Measurements from ENCODE around the gene HHAT.

DNA sequence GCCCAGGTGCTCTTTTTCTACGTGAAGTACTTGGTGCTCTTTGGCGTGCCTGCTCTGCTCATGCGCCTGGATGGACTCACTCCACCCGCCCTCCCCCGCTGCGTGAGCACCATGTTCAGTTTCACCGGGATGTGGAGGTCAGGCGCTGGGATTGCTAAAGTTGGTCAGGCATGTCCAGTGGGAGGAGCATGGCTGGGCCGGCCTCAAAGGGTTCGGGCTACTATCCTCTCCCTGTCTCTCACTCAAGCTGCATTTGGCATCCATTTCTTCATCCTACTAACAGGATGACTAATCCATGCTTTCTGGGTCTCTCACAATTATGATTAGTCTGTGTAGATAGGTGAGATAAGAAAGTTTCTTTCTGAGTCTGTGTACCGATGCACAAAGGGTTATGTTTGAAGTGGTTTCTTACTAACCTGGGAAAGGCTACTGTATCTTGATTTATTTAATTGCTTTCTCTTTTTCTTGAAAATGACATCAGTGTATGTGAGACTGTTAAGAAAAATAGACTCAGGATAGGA lies 135.9 kb downstream of the HHAT start:
- no peak for TF ChIP-seq POLR2A (IDR thresholded peaks at IDR 0.05)
- TF ChIP-seq, protein P1, sequence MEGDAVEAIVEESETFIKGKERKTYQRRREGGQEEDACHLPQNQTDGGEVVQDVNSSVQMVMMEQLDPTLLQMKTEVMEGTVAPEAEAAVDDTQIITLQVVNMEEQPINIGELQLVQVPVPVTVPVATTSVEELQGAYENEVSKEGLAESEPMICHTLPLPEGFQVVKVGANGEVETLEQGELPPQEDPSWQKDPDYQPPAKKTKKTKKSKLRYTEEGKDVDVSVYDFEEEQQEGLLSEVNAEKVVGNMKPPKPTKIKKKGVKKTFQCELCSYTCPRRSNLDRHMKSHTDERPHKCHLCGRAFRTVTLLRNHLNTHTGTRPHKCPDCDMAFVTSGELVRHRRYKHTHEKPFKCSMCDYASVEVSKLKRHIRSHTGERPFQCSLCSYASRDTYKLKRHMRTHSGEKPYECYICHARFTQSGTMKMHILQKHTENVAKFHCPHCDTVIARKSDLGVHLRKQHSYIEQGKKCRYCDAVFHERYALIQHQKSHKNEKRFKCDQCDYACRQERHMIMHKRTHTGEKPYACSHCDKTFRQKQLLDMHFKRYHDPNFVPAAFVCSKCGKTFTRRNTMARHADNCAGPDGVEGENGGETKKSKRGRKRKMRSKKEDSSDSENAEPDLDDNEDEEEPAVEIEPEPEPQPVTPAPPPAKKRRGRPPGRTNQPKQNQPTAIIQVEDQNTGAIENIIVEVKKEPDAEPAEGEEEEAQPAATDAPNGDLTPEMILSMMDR (IDR thresholded peaks at IDR 0.05), result no peak
- no peak for TF ChIP-seq EP300 (IDR thresholded peaks at IDR 0.05)
